Astrocyte (in vitro differentiated cells and primary cell): ENCODE results near the gene CHD5. TPM values are rescaled to one million over a fixed set of nuclear protein-coding genes. Genes with fewer than 3 reads are reported as not detected.

Experiments used
- DNase-seq: peaks from one replicate; pipeline ENCODE4 v3.0.0-alpha.2; 2010; ENCODE audit warnings: low read depth
- FAIRE-seq: peaks from 2 replicates; lab custom pipeline; 2011; peaks lifted over from hg19 to GRCh38; lab: Jason Lieb, UNC
- H2AFZ ChIP-seq: 2 replicates; pipeline ENCODE4 v1.6.0; 2012; ENCODE audit warnings: low read depth, low read length, inconsistent platforms
- H3K27ac ChIP-seq: 2 replicates; pipeline ENCODE4 v1.5.1; 2011; ENCODE audit warnings: low read depth, low read length, inconsistent platforms
- H3K27me3 ChIP-seq: 2 replicates; pipeline ENCODE4 v1.6.0; 2011; ENCODE audit warnings: low read length, inconsistent platforms; ENCODE audit not compliant: insufficient read depth
- H3K36me3 ChIP-seq: 2 replicates; pipeline ENCODE4 v1.5.1; 2011; ENCODE audit warnings: low read length, inconsistent platforms; ENCODE audit not compliant: insufficient read depth
- H3K4me1 ChIP-seq: 2 replicates; pipeline ENCODE4 v1.5.1; 2011; ENCODE audit warnings: low read length, inconsistent platforms; ENCODE audit not compliant: insufficient read depth
- H3K4me2 ChIP-seq: 2 replicates; pipeline ENCODE4 v1.6.0; 2012; ENCODE audit warnings: low read length, inconsistent platforms
- H3K4me3 ChIP-seq: 2 replicates; pipeline ENCODE4 v1.5.1; 2011; ENCODE audit warnings: low read depth, mild to moderate bottlenecking, low read length, inconsistent platforms; ENCODE audit not compliant: insufficient read depth
- H3K79me2 ChIP-seq: 2 replicates; pipeline ENCODE4 v1.6.0; 2012; ENCODE audit warnings: mild to moderate bottlenecking, low read length, inconsistent platforms; ENCODE audit not compliant: insufficient read depth
- H3K9ac ChIP-seq: 2 replicates; pipeline ENCODE4 v1.6.0; 2012; ENCODE audit warnings: mild to moderate bottlenecking, low read length, inconsistent platforms
- H3K9me3 ChIP-seq: 2 replicates; pipeline ENCODE4 v1.5.1; 2012; ENCODE audit warnings: low read depth, mild to moderate bottlenecking, low read length, inconsistent platforms; ENCODE audit not compliant: insufficient read depth
- H4K20me1 ChIP-seq: 2 replicates; pipeline ENCODE4 v1.6.0; 2012; ENCODE audit warnings: low read length, inconsistent platforms; ENCODE audit not compliant: insufficient read depth
- H3K27ac Mint-ChIP-seq: one replicate; pipeline ENCODE4 v1.8.0; 2021; ENCODE audit warnings: mild to moderate bottlenecking, mixed read lengths; ENCODE audit not compliant: unreplicated experiment
- H3K27me3 Mint-ChIP-seq: one replicate; pipeline ENCODE4 v1.8.0; 2021; ENCODE audit warnings: low read depth, mixed read lengths; ENCODE audit not compliant: unreplicated experiment
- H3K36me3 Mint-ChIP-seq: one replicate; pipeline ENCODE4 v1.8.0; 2021; ENCODE audit warnings: low read depth, mixed read lengths; ENCODE audit not compliant: unreplicated experiment
- H3K4me1 Mint-ChIP-seq: one replicate; pipeline ENCODE4 v1.8.0; 2021; ENCODE audit warnings: low read depth, mixed read lengths; ENCODE audit not compliant: unreplicated experiment
- H3K4me3 Mint-ChIP-seq: one replicate; pipeline ENCODE4 v1.8.0; 2021; ENCODE audit warnings: mild to moderate bottlenecking, moderate library complexity, mixed read lengths; ENCODE audit not compliant: unreplicated experiment
- H3K9me3 Mint-ChIP-seq: one replicate; pipeline ENCODE4 v1.8.0; 2021; ENCODE audit warnings: mild to moderate bottlenecking, mixed read lengths; ENCODE audit not compliant: unreplicated experiment
- EZH2 ChIP-seq: IDR thresholded peaks from 2 replicates; pipeline ENCODE4 v1.6.1; 2012; ENCODE audit warnings: mild to moderate bottlenecking, low read length, inconsistent platforms; ENCODE audit not compliant: insufficient read depth
- total RNA-seq: library from RNA; stranded (reverse); gene quantifications from 2 replicates; pipeline ENCODE4 v1.2.1, GENCODE V29; 2021
- TF ChIP-seq, protein P1 (sequence below): IDR thresholded peaks from 2 replicates; pipeline ENCODE4 v1.5.1; 2011; ENCODE audit warnings: low read depth, mild to moderate bottlenecking, inconsistent platforms, low read length, moderate library complexity; ENCODE audit not compliant: insufficient read depth

CHD5 gene
- total RNA-seq, 1 donor from 2014 or later, result 0.18 TPM

DNA sequence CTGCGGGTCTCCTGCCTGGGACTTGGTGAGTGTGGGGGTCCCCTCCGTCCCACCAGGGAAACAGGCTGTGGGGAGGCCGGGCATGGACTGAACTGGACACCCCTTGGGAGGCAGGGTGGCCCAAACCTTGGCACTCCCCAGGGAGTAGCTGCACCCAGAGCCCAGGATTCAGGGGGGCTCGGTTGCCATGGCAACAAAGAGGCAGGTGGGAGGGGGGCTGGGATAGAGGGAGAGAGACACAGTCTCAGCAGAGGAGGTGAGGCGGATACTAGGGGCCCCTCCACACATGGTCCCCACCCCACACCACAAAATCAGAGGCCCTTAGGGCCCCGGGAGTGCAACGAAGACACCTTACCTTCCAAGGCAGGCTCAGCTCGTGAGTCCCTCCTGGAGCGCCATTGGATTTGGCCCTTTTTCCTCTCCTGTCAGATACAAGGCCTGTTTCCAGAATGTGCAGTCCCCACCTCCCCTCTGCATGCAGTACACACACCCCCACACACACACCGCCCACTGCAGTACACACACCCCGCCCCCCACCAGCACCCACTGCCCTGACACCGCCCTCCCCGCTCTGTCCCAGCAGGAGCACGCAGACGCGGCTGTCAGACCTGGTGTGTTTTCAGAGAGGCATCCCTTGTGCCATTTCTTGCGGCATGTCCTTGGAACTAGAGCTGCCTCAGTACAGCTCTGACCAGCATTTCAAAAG lies 107.2 kb downstream of the CHD5 start:
- no peak overlapping the region for H3K4me3 Mint-ChIP-seq

DNA sequence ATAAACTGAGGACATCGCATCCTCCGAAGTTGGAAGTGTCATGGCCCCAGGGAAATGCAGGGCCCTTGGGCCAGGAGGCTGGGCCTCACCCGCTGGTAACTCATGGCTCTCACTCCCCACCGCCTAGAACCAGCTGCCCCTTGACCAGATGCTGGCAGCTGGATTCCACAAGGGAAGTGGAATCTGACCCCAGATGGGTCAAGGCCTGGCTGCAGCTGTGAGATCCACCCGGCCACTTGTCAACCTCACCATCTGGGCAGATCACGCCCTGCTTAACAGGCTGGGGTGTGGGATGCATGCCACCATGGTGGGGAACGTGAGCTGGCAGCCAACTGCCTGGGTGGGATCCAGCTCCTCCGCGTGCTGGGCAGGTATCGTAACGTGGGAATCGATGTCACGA lies 108.9 kb downstream of the CHD5 start:
- H3K9me3 Mint-ChIP-seq, result no peaks in the 10 kb centered on the region
- Histone ChIP-seq H3K27ac (no peak overlapping the region), H3K36me3 (no peaks in the 10 kb centered on the region), H3K4me2 (no peak overlapping the region), H3K27me3 (no peaks in the 10 kb centered on the region), H3K4me1 (no peaks in the 10 kb centered on the region), H3K79me2 (no peaks in the 10 kb centered on the region), H4K20me1 (no peaks in the 10 kb centered on the region), H2AFZ (no peak overlapping the region), H3K9ac (no peak overlapping the region), H3K4me3 (no peak overlapping the region), H3K9me3 (no peaks in the 10 kb centered on the region)
- peaks cover 8% of the 10 kb centered on the region for H3K4me1 Mint-ChIP-seq
- FAIRE-seq, result no peak
- peaks cover 3% of the 10 kb centered on the region for H3K36me3 Mint-ChIP-seq
- TF ChIP-seq, protein P1, sequence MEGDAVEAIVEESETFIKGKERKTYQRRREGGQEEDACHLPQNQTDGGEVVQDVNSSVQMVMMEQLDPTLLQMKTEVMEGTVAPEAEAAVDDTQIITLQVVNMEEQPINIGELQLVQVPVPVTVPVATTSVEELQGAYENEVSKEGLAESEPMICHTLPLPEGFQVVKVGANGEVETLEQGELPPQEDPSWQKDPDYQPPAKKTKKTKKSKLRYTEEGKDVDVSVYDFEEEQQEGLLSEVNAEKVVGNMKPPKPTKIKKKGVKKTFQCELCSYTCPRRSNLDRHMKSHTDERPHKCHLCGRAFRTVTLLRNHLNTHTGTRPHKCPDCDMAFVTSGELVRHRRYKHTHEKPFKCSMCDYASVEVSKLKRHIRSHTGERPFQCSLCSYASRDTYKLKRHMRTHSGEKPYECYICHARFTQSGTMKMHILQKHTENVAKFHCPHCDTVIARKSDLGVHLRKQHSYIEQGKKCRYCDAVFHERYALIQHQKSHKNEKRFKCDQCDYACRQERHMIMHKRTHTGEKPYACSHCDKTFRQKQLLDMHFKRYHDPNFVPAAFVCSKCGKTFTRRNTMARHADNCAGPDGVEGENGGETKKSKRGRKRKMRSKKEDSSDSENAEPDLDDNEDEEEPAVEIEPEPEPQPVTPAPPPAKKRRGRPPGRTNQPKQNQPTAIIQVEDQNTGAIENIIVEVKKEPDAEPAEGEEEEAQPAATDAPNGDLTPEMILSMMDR, result no peak
- TF ChIP-seq EZH2, result no peak
- H3K27ac Mint-ChIP-seq, result no peak overlapping the region
- H3K4me3 Mint-ChIP-seq, result no peak overlapping the region
- H3K27me3 Mint-ChIP-seq, result peaks cover 32% of the 10 kb centered on the region
- DNase-seq, result no peak

More for the DNA sequence above, 107.2 kb downstream of the CHD5 start:
- no peak for DNase-seq
- H4K20me1 ChIP-seq, result no peaks in the 10 kb centered on the region
- H3K27ac ChIP-seq, result no peak overlapping the region
- no peak overlapping the region for H3K4me2 ChIP-seq
- TF ChIP-seq, protein P1, result no peak
- no peak for TF ChIP-seq EZH2
- no peaks in the 10 kb centered on the region for H3K79me2 ChIP-seq
- peaks cover 25% of the 10 kb centered on the region for H3K27me3 Mint-ChIP-seq
- H3K4me3 ChIP-seq, result no peak overlapping the region
- H3K9me3 Mint-ChIP-seq, result no peaks in the 10 kb centered on the region
- H3K9me3 ChIP-seq, result no peaks in the 10 kb centered on the region
- H3K36me3 Mint-ChIP-seq, result peaks cover 3% of the 10 kb centered on the region
- no peak overlapping the region for H2AFZ ChIP-seq
- H3K4me1 Mint-ChIP-seq, result peaks cover 8% of the 10 kb centered on the region
- peaks cover 2% of the 10 kb centered on the region for H3K27me3 ChIP-seq
- no peaks in the 10 kb centered on the region for H3K36me3 ChIP-seq
- no peaks in the 10 kb centered on the region for H3K4me1 ChIP-seq
- no peak for FAIRE-seq
- H3K9ac ChIP-seq, result no peak overlapping the region
- H3K27ac Mint-ChIP-seq, result no peak overlapping the region

DNA sequence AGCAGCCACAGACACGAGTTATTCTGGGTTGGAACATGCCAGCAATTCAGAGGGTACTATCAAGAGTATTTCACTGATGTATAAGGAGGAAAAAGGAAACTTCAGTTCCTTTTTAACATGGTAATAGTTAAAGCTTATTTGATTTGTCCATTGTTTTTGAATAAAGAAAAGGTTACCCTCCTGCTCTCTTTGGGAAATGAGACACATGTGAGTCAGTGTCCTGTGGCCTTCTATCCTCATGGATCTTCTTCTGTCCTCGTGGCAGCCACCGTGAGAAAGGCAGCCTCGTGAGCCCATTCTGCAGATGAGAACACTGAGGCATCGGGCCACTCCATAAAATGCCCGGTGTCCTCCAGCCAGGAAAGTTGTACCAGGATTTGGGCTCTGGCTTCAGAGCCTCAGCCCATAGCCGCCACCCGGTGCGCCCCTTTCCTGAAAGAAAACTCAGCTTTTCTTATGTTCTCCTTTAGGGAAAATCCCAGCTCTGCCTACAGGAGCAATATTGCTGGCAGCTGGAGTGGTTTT lies 109.6 kb downstream of the CHD5 start:
- Histone ChIP-seq H4K20me1 (no peaks in the 10 kb centered on the region), H3K27me3 (no peaks in the 10 kb centered on the region), H3K79me2 (no peaks in the 10 kb centered on the region), H3K36me3 (no peaks in the 10 kb centered on the region), H3K4me1 (no peaks in the 10 kb centered on the region), H3K9me3 (no peaks in the 10 kb centered on the region), H3K4me2 (no peak overlapping the region), H3K9ac (no peak overlapping the region), H2AFZ (no peak overlapping the region), H3K27ac (no peak overlapping the region), H3K4me3 (no peak overlapping the region)
- Mint-ChIP-seq H3K4me3 (no peak overlapping the region), H3K27ac (no peak overlapping the region), H3K36me3 (peaks cover 3% of the 10 kb centered on the region), H3K9me3 (no peaks in the 10 kb centered on the region), H3K27me3 (peaks cover 32% of the 10 kb centered on the region), H3K4me1 (peaks cover 8% of the 10 kb centered on the region)
- DNase-seq (no peak), FAIRE-seq (no peak)
- TF ChIP-seq, protein P1, result no peak
- no peak for TF ChIP-seq EZH2
